T-helper 2 cell treated with Interferon-gamma antibody and Interleukin-4, amounts not matched to agents 100 ng/mL and 5 ng/mL, for 36 hours (primary cell): ENCODE results near the gene HNRNPCL1. TPM values are rescaled to one million over a fixed set of nuclear protein-coding genes. Genes with fewer than 3 reads are reported as not detected.
"Not testable (repeated sequence)": the region's sequence is repeated elsewhere in the genome, so short reads cannot be mapped to it uniquely, and the experiment has no call there.

Source experiments
- intact Hi-C: fragments of 100-400 bp; cut with micrococcal nuclease; formaldehyde crosslinking; loops from one replicate; pipeline ENCODE4 v1.15.1; 2023
- total RNA-seq: library from RNA; stranded (reverse); gene quantifications from 2 replicates; pipeline ENCODE4 v1.2.3, GENCODE V29; 2022

The HNRNPCL1 gene
- total RNA-seq, result not detected in 2 replicates

- intact Hi-C loops, result not testable (repeated sequence)
Measured at GRCh38 chr1:12848620-12849019, at the start of gene HNRNPCL1. HNRNPCL1 (minus strand) TSS chr1:12848720; CDS start chr1:12848289, 431 bp downstream.

GRCh38 chr1:12898170-12898569, 49.6 kb upstream of the HNRNPCL1 start, which contains the start of gene PRAMEF10:
PRAMEF10 (minus strand) TSS chr1:12898270; CDS start chr1:12895847, 2,423 bp downstream.
- intact Hi-C loops, result not testable (repeated sequence)

DNA sequence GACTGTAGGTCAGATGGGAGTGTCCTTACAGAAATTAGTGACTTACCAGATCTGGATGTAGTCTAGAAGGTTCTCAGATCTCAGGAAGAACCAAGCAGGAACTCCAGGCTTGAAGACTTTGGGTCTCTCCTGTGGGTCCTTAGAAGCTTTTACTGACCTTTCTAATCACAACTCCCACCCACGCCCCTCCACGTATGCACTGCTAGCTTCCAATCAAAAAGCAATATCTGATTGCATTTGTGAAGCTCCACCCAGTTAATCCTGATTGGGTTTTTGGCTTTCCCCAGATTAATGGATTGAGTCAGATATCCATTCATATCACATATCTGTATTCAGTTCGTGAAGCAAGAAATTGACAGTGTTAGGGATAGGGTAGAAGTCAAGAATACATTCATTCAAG, 37.6 kb upstream of the HNRNPCL1 start, which contains the start of gene PRAMEF4:
PRAMEF4 (minus strand) TSS at position 101 of the 400 bp plus-strand sequence. CDS start 2,807 bp downstream, outside the sequence.
- intact Hi-C loops, result not testable (repeated sequence)

DNA sequence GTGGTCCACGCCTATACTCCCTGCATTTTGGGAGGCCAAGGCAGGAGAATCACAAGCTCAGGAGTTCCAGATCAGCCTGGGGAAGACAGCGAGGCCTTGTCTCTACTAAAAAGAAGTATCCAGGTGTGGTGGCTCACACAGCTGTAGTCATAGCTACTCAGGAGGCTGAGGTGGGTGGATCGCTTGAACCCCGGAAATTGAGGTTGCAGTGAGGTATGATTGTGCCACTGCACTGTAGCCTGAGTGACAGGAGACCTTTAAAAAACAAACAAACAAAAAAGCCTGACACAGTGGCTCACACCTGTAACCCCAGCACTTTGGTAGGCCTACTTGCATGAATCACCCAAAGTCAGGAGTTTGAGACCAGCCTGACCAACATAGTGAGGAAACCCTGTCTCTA, 29.9 kb upstream of the HNRNPCL1 start:
- intact Hi-C loops, result not testable (repeated sequence)

- intact Hi-C loops, result not testable (repeated sequence)
Measured at GRCh38 chr1:12863131-12863880, 14.8 kb upstream of the HNRNPCL1 start.

DNA sequence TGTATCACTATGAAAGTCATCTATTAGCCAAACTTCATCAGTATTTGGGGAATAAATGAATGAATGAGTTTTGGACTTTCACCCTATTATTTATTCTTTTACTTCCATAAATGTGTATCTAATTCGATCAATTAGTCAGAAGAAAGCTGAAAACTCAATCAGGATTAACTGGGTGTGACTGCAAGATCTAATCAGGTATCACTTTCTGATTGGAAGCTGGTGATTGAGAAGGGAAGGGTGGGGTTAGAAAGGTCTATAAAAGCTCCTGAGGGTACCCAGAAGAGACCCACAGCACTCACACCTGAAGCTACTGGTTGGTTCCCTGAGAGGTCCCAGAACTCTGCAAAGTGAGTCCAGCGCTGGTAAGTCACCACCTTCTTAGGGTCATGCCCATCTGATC, 8.3 kb upstream of the HNRNPCL1 start, which contains the start of gene PRAMEF2:
PRAMEF2 (plus strand) TSS at position 301 of the 400 bp plus-strand sequence. CDS start 1,924 bp downstream, outside the sequence.
- intact Hi-C loops, result not testable (repeated sequence)

DNA sequence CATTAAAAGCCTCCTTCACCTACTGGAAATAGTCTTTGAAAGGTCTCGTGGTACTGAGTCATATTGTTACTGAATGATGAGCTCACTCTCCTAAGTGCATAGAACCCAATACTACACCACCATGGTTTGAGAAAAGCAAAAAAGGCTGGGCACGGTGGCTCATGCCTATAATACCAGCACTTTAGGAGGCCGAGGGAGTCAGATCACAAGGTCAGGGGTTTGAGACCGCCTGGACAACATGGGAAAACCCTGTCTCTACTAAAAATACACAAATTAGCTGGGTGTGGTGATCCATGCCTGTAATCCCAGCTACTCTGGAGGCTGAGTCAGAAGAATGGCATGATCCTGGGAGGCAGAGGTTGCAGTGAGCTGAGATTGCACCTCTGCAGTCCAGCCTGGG, 3.3 kb upstream of the HNRNPCL1 start:
- intact Hi-C loops, result no loop called here

GRCh38 chr1:12833251-12833650, 15.3 kb downstream of the HNRNPCL1 start:
- intact Hi-C loops, result not testable (repeated sequence)

- intact Hi-C loops, result not testable (repeated sequence)
Measured at GRCh38 chr1:12831310-12831709, 17.2 kb downstream of the HNRNPCL1 start, which contains the start of gene PRAMEF11. PRAMEF11 (minus strand) TSS chr1:12831410; CDS start chr1:12828789, 2,621 bp downstream.

GRCh38 chr1:12819061-12819460, 29.5 kb downstream of the HNRNPCL1 start:
- intact Hi-C loops, result not testable (repeated sequence)

GRCh38 chr1:12811409-12811784, 37.1 kb downstream of the HNRNPCL1 start:
- intact Hi-C loops, result no loop called here

- intact Hi-C loops, result no loop called here
Measured at GRCh38 chr1:12810691-12811408, 37.7 kb downstream of the HNRNPCL1 start.

- intact Hi-C loops, result no loop called here
Measured at GRCh38 chr1:12809933-12810332, 38.6 kb downstream of the HNRNPCL1 start.

DNA sequence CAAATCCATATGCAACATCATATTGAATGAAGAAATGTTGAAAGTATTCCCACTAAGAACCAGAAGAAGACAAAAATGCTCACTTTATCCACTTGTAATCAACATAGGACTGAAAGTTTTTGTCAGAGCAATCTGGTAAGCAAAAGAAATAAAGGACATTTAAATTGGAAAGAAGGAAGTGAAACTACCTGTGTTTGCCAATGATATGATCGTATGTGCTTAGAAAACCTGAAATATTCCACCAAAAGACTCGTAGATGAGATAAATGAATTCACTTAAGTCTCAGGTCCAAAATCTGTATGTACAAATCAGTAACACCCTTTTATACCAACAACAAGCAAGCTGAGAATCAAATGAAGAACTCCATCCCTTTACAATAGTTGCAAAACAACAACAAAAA, 48.8 kb downstream of the HNRNPCL1 start:
- intact Hi-C loops, result no loop called here

DNA sequence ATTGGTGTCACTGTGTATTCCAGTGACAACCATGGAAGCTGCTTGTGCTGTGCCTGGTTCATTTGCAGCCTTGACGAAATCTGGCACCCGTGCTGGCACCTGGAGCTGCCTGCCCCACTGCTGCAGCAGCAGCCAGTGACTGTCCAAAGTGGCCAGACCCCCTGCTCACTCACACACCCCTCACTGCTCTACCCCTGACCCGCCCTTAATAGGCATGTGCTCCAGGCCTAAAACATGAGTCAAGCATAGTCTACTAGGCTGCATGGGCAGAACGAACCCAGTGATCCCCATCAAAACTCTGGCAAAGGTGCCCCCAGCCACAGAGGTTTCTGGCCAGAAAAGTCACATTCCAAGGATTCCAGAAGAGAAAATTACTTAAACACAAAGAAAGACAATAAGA, 49.6 kb downstream of the HNRNPCL1 start:
- intact Hi-C loops, result no loop called here

Other genes with a start within 250 kb of the HNRNPCL1 start
- gene DHRS3, start 230.5 kb downstream of the HNRNPCL1 start, total RNA-seq, result 44.8 and 46.8 TPM in 2 replicates
- not detected in 2 replicates for gene AADACL4, start 204.6 kb downstream of the HNRNPCL1 start, total RNA-seq
- gene AADACL3, start 132.6 kb downstream of the HNRNPCL1 start, total RNA-seq, result not detected in 2 replicates
- gene CFAP107, start 102.5 kb downstream of the HNRNPCL1 start, total RNA-seq, result not detected in 2 replicates
- gene PRAMEF12, start 75.0 kb downstream of the HNRNPCL1 start, total RNA-seq, result not detected in 2 replicates
- gene PRAMEF1, start 57.3 kb downstream of the HNRNPCL1 start, total RNA-seq, result not detected in 2 replicates
- gene PRAMEF11, start 17.3 kb downstream of the HNRNPCL1 start, total RNA-seq, result not detected in 2 replicates
- gene PRAMEF2, start 8.4 kb upstream of the HNRNPCL1 start, total RNA-seq, result not detected in 2 replicates
- gene PRAMEF4, start 37.5 kb upstream of the HNRNPCL1 start, total RNA-seq, result not detected in 2 replicates
- not detected in 2 replicates for gene PRAMEF10, start 49.5 kb upstream of the HNRNPCL1 start, total RNA-seq
- not detected in 2 replicates for gene PRAMEF7, start 67.9 kb upstream of the HNRNPCL1 start, total RNA-seq
- not detected in 2 replicates for gene PRAMEF6, start 98.9 kb upstream of the HNRNPCL1 start, total RNA-seq
- not detected in 2 replicates for gene PRAMEF27, start 207.9 kb upstream of the HNRNPCL1 start, total RNA-seq
- not detected in 2 replicates for gene HNRNPCL3, start 212.0 kb upstream of the HNRNPCL1 start, total RNA-seq
- not detected in 2 replicates for gene PRAMEF25, start 222.1 kb upstream of the HNRNPCL1 start, total RNA-seq